HepG2 (cell line): Measurements from ENCODE around the gene CRYZ. TPM values are rescaled to one million over a fixed set of nuclear protein-coding genes. Genes with fewer than 3 reads are reported as not detected.

Source experiments
- AHR ChIP-seq: IDR thresholded peaks from 2 replicates; pipeline ENCODE4 v1.6.1; 2018; ENCODE audit warnings: missing genetic modification reagents, missing compliant biosample characterization
- EHMT2 ChIP-seq: fragments of 200-600 bp; sonication (generic); IDR thresholded peaks from 2 replicates; pipeline ENCODE4 v1.7.0; 2017; ENCODE audit warnings: antibody characterized with exemption, low read depth, low read length, borderline replicate concordance
- HCFC1 ChIP-seq: fragments of 150-350 bp; IDR thresholded peaks from 2 replicates; pipeline ENCODE4 v1.6.1; 2014; ENCODE audit warnings: low read depth, low read length
- HDAC2 ChIP-seq: sonication (generic); formaldehyde crosslinking; IDR thresholded peaks from 2 replicates; pipeline ENCODE4 v1.4.0; 2020; ENCODE audit warnings: missing genetic modification reagents
- HOXA5 ChIP-seq: sonication (generic); formaldehyde crosslinking; IDR thresholded peaks from 2 replicates; pipeline ENCODE4 v1.4.0; 2020; ENCODE audit warnings: missing genetic modification reagents
- KDM3A ChIP-seq: IDR thresholded peaks from 2 replicates; pipeline ENCODE4 v1.6.1; 2018; ENCODE audit warnings: low read depth, missing compliant biosample characterization
- NR2C2 ChIP-seq: sonication (generic); formaldehyde crosslinking; IDR thresholded peaks from 2 replicates; pipeline ENCODE4 v1.4.0; 2020; ENCODE audit warnings: missing genetic modification reagents, mild to moderate bottlenecking, moderate library complexity, borderline replicate concordance
- RBAK ChIP-seq: sonication (generic); formaldehyde crosslinking; IDR thresholded peaks from 2 replicates; pipeline ENCODE4 v1.5.1; 2020; ENCODE audit warnings: mild to moderate bottlenecking, missing genetic modification reagents
- STAG1 ChIP-seq: sonication (generic); formaldehyde crosslinking; IDR thresholded peaks from 2 replicates; pipeline ENCODE4 v1.4.0; 2020; ENCODE audit warnings: missing genetic modification reagents
- TARDBP ChIP-seq: sonication (generic); formaldehyde crosslinking; IDR thresholded peaks from 2 replicates; pipeline ENCODE4 v1.8.0; 2022; ENCODE audit warnings: mild to moderate bottlenecking, missing genetic modification reagents
- THAP11 ChIP-seq: IDR thresholded peaks from 2 replicates; pipeline ENCODE4 v1.6.1; 2016; ENCODE audit warnings: missing biosample characterization, missing genetic modification reagents
- TRIM22 ChIP-seq: fragments of 450-650 bp; IDR thresholded peaks from 2 replicates; pipeline ENCODE4 v1.6.1; 2017
- ZNF337 ChIP-seq: sonication (generic); formaldehyde crosslinking; IDR thresholded peaks from 2 replicates; pipeline ENCODE4 v1.5.1; 2020; ENCODE audit warnings: missing genetic modification reagents, low read depth, mild to moderate bottlenecking, borderline replicate concordance
- ZNF775 ChIP-seq: sonication (generic); formaldehyde crosslinking; IDR thresholded peaks from 2 replicates; pipeline ENCODE4 v1.4.0; 2020; ENCODE audit warnings: missing genetic modification reagents, mild to moderate bottlenecking, moderate library complexity, borderline replicate concordance
- ZNF878 ChIP-seq: sonication (generic); formaldehyde crosslinking; IDR thresholded peaks from 2 replicates; pipeline ENCODE4 v1.8.1; 2023; ENCODE audit warnings: mild to moderate bottlenecking, missing genetic modification reagents, moderate library complexity
- ZSCAN9 ChIP-seq: IDR thresholded peaks from 2 replicates; pipeline ENCODE4 v1.6.1; 2016; ENCODE audit warnings: borderline replicate concordance
- polyA plus RNA-seq, 8 experiments: library from polyadenylated mRNA; depleted of rRNA in 3 of 8; stranded (reverse) in 7 of 8; unstranded in 1 of 8; fragments of >200 nt; fragmentation: Illumina TruSeq in 4 of 8; extraction: Trizol in 4 of 8; gene quantifications; 2 replicates each; pipeline versions ENCODE4 v1.2.1 to v1.2.3, GENCODE V29; 2011 to 2016; ENCODE audit warnings: low read depth in 4 of 8, missing spikeins in 1 of 8, mixed read lengths in 1 of 8; ENCODE audit not compliant: insufficient read depth in 1 of 8
- total RNA-seq, 5 experiments: library from RNA; depleted of rRNA; stranded (reverse); fragments of >200 nt; fragmentation: Illumina TruSeq; extraction: Trizol; gene quantifications; 2 replicates each; pipeline ENCODE4 v1.2.3, GENCODE V29; 2016; ENCODE audit warnings: low read depth in 1 of 5
- TF ChIP-seq, protein P1 (sequence below): sonication (generic); formaldehyde crosslinking; IDR thresholded peaks from 2 replicates; pipeline ENCODE4 v1.9.0; 2021; ENCODE audit warnings: mild to moderate bottlenecking, missing genetic modification reagents
- TF ChIP-seq, protein P2 (sequence below): sonication (generic); formaldehyde crosslinking; conservative IDR thresholded peaks from 2 replicates; pipeline ENCODE4 v1.4.0; 2020; ENCODE audit warnings: missing genetic modification reagents

The CRYZ gene
- total and polyA plus RNA-seq, 2 of the 13 experiments (the other 11 are each of a cell fraction or from before 2014, with no cell fraction given) = 115 to 211 TPM

- TF ChIP-seq, protein P1, sequence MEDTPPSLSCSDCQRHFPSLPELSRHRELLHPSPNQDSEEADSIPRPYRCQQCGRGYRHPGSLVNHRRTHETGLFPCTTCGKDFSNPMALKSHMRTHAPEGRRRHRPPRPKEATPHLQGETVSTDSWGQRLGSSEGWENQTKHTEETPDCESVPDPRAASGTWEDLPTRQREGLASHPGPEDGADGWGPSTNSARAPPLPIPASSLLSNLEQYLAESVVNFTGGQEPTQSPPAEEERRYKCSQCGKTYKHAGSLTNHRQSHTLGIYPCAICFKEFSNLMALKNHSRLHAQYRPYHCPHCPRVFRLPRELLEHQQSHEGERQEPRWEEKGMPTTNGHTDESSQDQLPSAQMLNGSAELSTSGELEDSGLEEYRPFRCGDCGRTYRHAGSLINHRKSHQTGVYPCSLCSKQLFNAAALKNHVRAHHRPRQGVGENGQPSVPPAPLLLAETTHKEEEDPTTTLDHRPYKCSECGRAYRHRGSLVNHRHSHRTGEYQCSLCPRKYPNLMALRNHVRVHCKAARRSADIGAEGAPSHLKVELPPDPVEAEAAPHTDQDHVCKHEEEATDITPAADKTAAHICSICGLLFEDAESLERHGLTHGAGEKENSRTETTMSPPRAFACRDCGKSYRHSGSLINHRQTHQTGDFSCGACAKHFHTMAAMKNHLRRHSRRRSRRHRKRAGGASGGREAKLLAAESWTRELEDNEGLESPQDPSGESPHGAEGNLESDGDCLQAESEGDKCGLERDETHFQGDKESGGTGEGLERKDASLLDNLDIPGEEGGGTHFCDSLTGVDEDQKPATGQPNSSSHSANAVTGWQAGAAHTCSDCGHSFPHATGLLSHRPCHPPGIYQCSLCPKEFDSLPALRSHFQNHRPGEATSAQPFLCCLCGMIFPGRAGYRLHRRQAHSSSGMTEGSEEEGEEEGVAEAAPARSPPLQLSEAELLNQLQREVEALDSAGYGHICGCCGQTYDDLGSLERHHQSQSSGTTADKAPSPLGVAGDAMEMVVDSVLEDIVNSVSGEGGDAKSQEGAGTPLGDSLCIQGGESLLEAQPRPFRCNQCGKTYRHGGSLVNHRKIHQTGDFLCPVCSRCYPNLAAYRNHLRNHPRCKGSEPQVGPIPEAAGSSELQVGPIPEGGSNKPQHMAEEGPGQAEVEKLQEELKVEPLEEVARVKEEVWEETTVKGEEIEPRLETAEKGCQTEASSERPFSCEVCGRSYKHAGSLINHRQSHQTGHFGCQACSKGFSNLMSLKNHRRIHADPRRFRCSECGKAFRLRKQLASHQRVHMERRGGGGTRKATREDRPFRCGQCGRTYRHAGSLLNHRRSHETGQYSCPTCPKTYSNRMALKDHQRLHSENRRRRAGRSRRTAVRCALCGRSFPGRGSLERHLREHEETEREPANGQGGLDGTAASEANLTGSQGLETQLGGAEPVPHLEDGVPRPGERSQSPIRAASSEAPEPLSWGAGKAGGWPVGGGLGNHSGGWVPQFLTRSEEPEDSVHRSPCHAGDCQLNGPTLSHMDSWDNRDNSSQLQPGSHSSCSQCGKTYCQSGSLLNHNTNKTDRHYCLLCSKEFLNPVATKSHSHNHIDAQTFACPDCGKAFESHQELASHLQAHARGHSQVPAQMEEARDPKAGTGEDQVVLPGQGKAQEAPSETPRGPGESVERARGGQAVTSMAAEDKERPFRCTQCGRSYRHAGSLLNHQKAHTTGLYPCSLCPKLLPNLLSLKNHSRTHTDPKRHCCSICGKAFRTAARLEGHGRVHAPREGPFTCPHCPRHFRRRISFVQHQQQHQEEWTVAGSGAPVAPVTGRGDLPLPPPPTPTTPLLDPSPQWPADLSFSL (CRISPR knock-in tag) = 0 out of 2 replicates have a peak, but pooled peaks have one; percentile 46
- peak; percentile 61 for TF ChIP-seq NR2C2
- peak; percentile 26; the same call in 1 of the 2 replicates for TF ChIP-seq ZSCAN9 (CRISPR knock-in tag)
- no peak for TF ChIP-seq ZNF775 (CRISPR knock-in tag)
- TF ChIP-seq RBAK (CRISPR knock-in tag) = no peak
- no peak for TF ChIP-seq AHR (CRISPR knock-in tag)
- TF ChIP-seq THAP11 (CRISPR knock-in tag) = peak; percentile 86
- TF ChIP-seq, protein P2, sequence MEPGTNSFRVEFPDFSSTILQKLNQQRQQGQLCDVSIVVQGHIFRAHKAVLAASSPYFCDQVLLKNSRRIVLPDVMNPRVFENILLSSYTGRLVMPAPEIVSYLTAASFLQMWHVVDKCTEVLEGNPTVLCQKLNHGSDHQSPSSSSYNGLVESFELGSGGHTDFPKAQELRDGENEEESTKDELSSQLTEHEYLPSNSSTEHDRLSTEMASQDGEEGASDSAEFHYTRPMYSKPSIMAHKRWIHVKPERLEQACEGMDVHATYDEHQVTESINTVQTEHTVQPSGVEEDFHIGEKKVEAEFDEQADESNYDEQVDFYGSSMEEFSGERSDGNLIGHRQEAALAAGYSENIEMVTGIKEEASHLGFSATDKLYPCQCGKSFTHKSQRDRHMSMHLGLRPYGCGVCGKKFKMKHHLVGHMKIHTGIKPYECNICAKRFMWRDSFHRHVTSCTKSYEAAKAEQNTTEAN (CRISPR knock-in tag) = 0 out of 2 replicates have a peak, but pooled peaks have one; percentile 61
- peak; percentile 56; the same call in 1 of the 2 replicates for TF ChIP-seq HDAC2
- no peak for TF ChIP-seq ZNF878 (CRISPR knock-in tag)
- TF ChIP-seq ZNF337 (CRISPR knock-in tag) = no peak
- no peak for TF ChIP-seq TRIM22
- TF ChIP-seq HOXA5 (CRISPR knock-in tag) = 0 out of 2 replicates have a peak, but pooled peaks have one; percentile 60
- peak; percentile 50; the same call in 1 of the 2 replicates for TF ChIP-seq TARDBP (CRISPR knock-in tag)
- no peak for TF ChIP-seq EHMT2
- TF ChIP-seq STAG1 = no peak
- peak; percentile 54; the same call in 1 of the 2 replicates for TF ChIP-seq KDM3A (CRISPR knock-in tag)
- peak; percentile 66 for TF ChIP-seq HCFC1
Observed at GRCh38 chr1:74732960-74733603, at the start of gene CRYZ, which contains the start of gene TYW3 (continued).
